HEK293T (cell line): Measurements from ENCODE around the gene KDM8.
"Not testable (repeated sequence)": the region's sequence is repeated elsewhere in the genome, so short reads cannot be mapped to it uniquely, and the experiment has no call there.

Source experiments
- CTCF ChIA-PET: fragments of 350-600 bp; formaldehyde crosslinking; extraction: SDS; loops from one replicate; lab custom pipeline; 2021; ENCODE audit warnings: antibody characterized with exemption, inconsistent platforms; lab: Yijun Ruan, JAX
- POLR2A ChIA-PET: fragments of 350-600 bp; formaldehyde crosslinking; extraction: SDS; loops from one replicate; lab custom pipeline; 2020; ENCODE audit warnings: antibody characterized with exemption, inconsistent platforms; lab: Yijun Ruan, JAX
- DNase-seq: peaks from one replicate; pipeline ENCODE4 v3.0.0; 2012; ENCODE audit warnings: mixed read lengths; ENCODE audit errors: extremely low spot score
- ARNT ChIP-seq: fragments of 450-650 bp; IDR thresholded peaks from 2 replicates; pipeline ENCODE4 v1.6.1; 2017; ENCODE audit warnings: mild to moderate bottlenecking
- BHLHE40 ChIP-seq: fragments of 450-650 bp; IDR thresholded peaks from 2 replicates; pipeline ENCODE4 v1.6.1; 2016; ENCODE audit warnings: mild to moderate bottlenecking, moderate library complexity, borderline replicate concordance
- CTBP1 ChIP-seq: fragments of 450-650 bp; IDR thresholded peaks from 2 replicates; pipeline ENCODE4 v1.6.1; 2016; ENCODE audit warnings: borderline replicate concordance
- ELF4 ChIP-seq: fragments of 450-650 bp; IDR thresholded peaks from 2 replicates; pipeline ENCODE4 v1.6.1; 2017; ENCODE audit warnings: antibody characterized with exemption
- FOXA1 ChIP-seq: fragments of 450-650 bp; IDR thresholded peaks from 2 replicates; pipeline ENCODE4 v1.6.1; 2016; ENCODE audit warnings: mild to moderate bottlenecking
- FOXK2 ChIP-seq: fragments of 450-650 bp; IDR thresholded peaks from 2 replicates; pipeline ENCODE4 v1.6.1; 2016; ENCODE audit warnings: mild to moderate bottlenecking
- FOXM1 ChIP-seq: fragments of 450-650 bp; IDR thresholded peaks from 2 replicates; pipeline ENCODE4 v1.6.1; 2017; ENCODE audit warnings: mild to moderate bottlenecking, borderline replicate concordance
- HDGF ChIP-seq: fragments of 450-650 bp; IDR thresholded peaks from 2 replicates; pipeline ENCODE4 v1.6.1; 2017; ENCODE audit warnings: antibody characterized with exemption, borderline replicate concordance
- L3MBTL2 ChIP-seq: fragments of 450-650 bp; conservative IDR thresholded peaks from 2 replicates; pipeline ENCODE4 v1.6.1; 2016; ENCODE audit warnings: mild to moderate bottlenecking
- LEF1 ChIP-seq: fragments of 450-650 bp; IDR thresholded peaks from 2 replicates; pipeline ENCODE4 v1.6.1; 2017; ENCODE audit warnings: mild to moderate bottlenecking, borderline replicate concordance
- NFRKB ChIP-seq: fragments of 450-650 bp; IDR thresholded peaks from 2 replicates; pipeline ENCODE4 v1.6.1; 2016; ENCODE audit warnings: mild to moderate bottlenecking, moderate library complexity
- SP1 ChIP-seq: fragments of 450-650 bp; IDR thresholded peaks from 2 replicates; pipeline ENCODE4 v1.6.1; 2017
- SUZ12 ChIP-seq: fragments of 450-650 bp; IDR thresholded peaks from 2 replicates; pipeline ENCODE4 v1.6.1; 2016; ENCODE audit warnings: mild to moderate bottlenecking
- TARDBP ChIP-seq: fragments of 450-650 bp; IDR thresholded peaks from 2 replicates; pipeline ENCODE4 v1.6.1; 2016
- ZNF384 ChIP-seq: fragments of 450-650 bp; IDR thresholded peaks from 2 replicates; pipeline ENCODE4 v1.6.1; 2016
- TF ChIP-seq, protein P1 (sequence below): fragments of 450-650 bp; IDR thresholded peaks from 2 replicates; pipeline ENCODE4 v1.6.1; 2016

Gene KDM8

DNA sequence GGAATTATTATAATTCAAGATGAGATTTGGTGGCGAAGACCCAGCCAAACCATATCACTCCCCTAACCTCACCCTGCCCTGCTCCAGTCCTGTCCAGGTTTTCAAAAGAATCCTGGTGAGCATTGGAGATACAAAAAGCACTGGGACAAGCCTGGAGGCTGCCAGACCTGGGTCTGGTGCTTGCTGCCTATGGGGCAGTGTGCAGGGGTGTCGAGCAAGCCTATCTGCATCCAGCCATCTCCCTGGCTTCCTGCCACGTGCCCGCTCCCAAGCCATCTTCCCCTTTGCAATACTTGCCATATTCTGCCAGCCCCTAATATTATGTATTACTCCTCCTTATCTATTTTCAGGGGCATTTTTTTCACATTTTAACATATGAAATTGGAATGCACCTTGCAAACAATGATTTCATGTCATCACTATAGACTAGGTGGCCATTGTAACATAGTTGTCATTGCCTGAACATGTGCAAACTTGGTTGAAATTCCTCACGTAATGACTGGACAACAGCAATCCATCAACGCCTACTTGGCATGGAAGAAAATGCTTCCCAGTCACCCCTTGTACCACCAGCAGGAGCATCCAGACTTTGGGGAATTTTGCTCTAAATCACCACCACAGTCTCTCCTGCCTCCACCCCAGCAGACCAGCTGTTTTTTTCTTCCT is 8.1 kb upstream of the KDM8 start:
- ChIA-PET CTCF (no interaction called here), POLR2A (interaction anchor here (3.2 kb wide), 1 partner anchor 9 kb away, joined by 13 read pairs; the partner anchor contains the start of gene KDM8)
- DNase-seq: no peak
- TF ChIP-seq SUZ12 (no peak), ARNT (no peak), TARDBP (no peak), HDGF (no peak), BHLHE40 (no peak), ELF4 (no peak), SP1 (no peak), FOXM1 (no peak), L3MBTL2 (no peak), FOXK2 (no peak), FOXA1 (no peak), ZNF384 (no peak), NFRKB (no peak), CTBP1 (no peak), LEF1 (no peak)
- TF ChIP-seq, protein P1, sequence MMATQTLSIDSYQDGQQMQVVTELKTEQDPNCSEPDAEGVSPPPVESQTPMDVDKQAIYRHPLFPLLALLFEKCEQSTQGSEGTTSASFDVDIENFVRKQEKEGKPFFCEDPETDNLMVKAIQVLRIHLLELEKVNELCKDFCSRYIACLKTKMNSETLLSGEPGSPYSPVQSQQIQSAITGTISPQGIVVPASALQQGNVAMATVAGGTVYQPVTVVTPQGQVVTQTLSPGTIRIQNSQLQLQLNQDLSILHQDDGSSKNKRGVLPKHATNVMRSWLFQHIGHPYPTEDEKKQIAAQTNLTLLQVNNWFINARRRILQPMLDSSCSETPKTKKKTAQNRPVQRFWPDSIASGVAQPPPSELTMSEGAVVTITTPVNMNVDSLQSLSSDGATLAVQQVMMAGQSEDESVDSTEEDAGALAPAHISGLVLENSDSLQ: no peak

DNA sequence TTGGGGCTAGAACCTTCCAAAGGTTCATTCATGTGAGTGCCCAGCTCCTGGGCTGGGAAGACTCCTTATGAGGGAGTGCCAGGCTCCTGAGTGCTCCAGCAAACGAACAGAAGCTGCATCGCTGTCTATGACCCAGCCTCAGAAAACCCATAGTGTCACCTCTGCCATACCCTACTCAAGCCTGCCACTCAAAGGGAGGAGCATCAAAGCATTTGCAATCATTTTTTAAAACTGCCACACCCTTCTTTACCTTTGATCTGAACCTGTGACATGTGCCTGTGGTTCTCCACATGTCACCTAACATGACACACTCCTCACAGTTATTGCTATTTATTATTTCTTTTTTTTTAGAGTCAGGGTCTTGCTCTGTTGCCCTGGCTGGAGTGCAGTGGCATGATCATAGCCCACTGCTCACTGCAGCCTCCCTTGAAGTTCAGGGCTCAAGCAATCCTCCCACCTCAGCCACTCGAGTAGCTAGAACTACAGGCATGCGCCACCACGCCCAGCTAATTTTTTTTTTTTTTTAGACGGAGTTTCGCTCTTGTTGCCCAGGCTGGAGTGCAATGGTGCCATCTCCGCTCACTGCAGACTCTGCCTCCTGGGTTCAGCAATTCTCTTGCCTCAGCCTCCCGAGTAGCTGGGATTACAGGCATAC is 7.3 kb upstream of the KDM8 start:
- no peak for DNase-seq
- CTCF ChIA-PET: interaction anchor here (0.6 kb wide), 1 partner anchor 172 kb away, joined by 3 read pairs; no protein-coding TSS in a partner anchor
- TF ChIP-seq FOXM1 (no peak), ARNT (no peak), FOXK2 (no peak), SP1 (no peak), BHLHE40 (no peak), L3MBTL2 (no peak), ZNF384 (no peak), SUZ12 (no peak), NFRKB (no peak), TARDBP (no peak), ELF4 (no peak), FOXA1 (no peak), CTBP1 (no peak), LEF1 (no peak), HDGF (no peak)
- TF ChIP-seq, protein P1: no peak
- POLR2A ChIA-PET: interaction anchor here (3.2 kb wide), 1 partner anchor 8 kb away, joined by 13 read pairs; the partner anchor contains the start of gene KDM8

DNA sequence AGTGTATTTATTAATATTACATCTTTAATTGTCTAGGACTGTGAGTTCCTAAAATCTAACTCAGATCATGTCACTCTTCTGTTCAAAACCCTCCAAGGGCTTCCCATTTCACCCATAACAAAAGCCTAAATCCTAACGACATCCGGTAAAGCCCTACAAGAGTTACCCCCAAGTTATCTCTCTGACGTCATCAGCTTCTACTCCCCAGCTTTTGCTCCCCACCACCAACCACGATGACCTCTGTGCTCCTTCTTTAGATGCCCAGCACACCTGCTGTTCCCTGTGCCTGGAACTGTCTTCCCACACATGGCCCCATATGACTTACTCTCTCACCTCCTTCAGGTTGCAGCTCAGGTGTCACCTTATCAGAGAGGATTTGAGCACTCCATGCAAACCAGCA is 6.3 kb upstream of the KDM8 start:
- no peak for TF ChIP-seq SP1
- no peak for TF ChIP-seq SUZ12
- TF ChIP-seq ZNF384: no peak
- no peak for TF ChIP-seq HDGF
- no peak for TF ChIP-seq ARNT
- no peak for TF ChIP-seq FOXK2
- TF ChIP-seq TARDBP: no peak
- TF ChIP-seq CTBP1: no peak
- no peak for TF ChIP-seq FOXA1
- TF ChIP-seq NFRKB: no peak
- no peak for TF ChIP-seq LEF1
- no peak for TF ChIP-seq ELF4
- no peak for DNase-seq
- ChIA-PET CTCF (no interaction called here), POLR2A (no interaction called here)

DNA sequence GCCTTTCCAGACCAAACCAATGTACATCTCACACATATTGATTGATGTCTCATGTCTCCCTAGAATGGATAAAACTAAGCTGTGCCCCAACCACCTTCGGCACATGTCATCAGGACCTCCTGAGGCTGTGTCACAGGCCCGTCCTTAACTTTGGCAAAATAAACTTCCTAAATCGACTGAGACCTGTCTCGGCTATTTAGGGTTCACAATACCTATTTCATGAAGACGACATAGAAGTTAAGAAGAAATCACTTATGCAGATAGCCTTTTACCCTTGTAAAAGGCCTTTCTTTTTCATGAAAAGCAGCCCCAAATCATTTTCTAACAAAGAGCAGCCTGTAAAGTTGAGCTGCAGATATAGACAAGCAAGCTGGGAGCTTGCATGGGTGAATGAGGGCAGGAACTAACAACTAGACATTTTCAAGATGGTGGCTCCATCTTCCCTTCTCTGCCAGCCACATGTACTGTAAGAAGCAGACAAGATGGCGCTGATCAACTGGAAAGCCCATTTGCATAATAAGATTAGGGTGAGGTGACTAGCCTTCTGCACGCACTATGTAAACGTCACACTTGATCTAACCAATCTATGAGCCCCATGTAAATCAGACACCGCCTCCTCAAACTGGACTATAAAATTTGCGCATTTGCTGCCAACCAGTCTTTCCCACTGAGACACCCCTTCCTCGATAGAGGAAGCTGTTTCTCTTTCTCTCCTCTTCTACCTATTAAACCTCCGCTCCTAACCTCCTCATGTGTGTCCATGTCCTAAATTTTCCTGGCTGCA is 4.7 kb upstream of the KDM8 start:
- no peak for DNase-seq
- POLR2A ChIA-PET: no interaction called here
- CTCF ChIA-PET: no interaction called here
- TF ChIP-seq FOXM1 (no peak), LEF1 (no peak), CTBP1 (no peak), SUZ12 (no peak), FOXA1 (no peak)

DNA sequence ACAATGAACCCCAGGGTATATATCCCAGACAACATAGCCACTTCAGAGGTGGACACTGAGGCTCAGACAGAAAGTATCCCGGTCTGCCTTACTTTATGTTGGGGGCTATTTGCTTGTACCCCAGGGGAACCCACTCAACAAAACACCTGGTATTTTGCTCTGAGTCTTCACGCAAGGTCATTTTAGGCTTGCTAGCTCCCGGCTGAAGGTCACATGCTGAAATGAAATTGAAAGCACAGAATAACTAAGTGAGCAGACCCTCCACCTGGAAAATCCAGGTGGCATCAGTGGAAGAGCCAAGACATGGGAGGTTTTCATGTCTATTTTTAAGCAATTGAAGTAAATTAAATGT is 4.1 kb upstream of the KDM8 start:
- ChIA-PET POLR2A (no interaction called here), CTCF (no interaction called here)
- no peak for TF ChIP-seq ZNF384
- TF ChIP-seq NFRKB: no peak
- TF ChIP-seq TARDBP: no peak
- no peak for TF ChIP-seq FOXK2
- TF ChIP-seq HDGF: no peak
- TF ChIP-seq LEF1: no peak
- TF ChIP-seq CTBP1: no peak
- TF ChIP-seq, protein P1: no peak
- TF ChIP-seq L3MBTL2: no peak
- no peak for DNase-seq

DNA sequence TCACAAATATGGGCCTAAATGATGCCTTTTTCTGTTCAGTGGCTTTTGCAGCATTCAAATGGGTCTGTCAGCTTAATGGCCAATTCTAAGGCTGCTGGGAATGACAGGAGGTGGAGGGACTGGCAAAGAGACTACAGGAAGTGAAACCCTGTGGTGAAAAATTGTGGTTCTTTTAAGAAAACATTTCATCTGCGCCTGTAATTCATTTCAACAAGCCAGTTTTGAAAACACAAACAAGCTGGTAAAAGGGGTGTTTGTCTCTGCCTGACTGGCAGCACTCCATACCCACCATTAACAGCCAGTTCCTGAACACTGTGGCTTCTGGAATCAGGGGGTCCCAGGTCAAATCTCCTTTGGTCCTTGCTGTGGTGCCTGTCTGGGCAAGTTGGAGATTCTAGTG is 3.6 kb upstream of the KDM8 start:
- POLR2A ChIA-PET: no interaction called here
- DNase-seq: no peak
- TF ChIP-seq SP1 (no peak), CTBP1 (no peak), ARNT (no peak), FOXK2 (no peak), FOXA1 (no peak), BHLHE40 (no peak), ELF4 (no peak), NFRKB (no peak), TARDBP (no peak), ZNF384 (no peak), SUZ12 (no peak)
- TF ChIP-seq, protein P1: no peak
- CTCF ChIA-PET: no interaction called here

DNA sequence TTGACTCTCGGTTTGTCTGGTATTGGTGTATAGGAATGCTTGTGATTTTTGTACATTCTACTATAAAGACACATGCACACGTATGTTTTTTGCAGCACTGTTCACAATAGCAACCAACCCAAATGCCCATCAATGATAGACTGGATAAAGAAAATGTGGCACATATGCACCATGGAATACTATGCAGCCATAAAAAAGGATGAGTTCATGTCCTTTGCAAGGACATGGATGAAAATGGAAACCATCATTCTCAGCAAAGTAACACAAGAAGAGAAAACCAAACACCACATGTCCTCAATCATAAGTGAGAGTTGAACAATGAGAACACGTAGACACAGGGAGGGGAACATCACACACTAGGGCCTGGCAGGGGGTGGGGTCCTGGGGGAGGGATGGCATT is 2.4 kb upstream of the KDM8 start:
- DNase-seq, CTCF ChIA-PET, POLR2A ChIA-PET: not testable (repeated sequence)
